Activated CD4-positive, alpha-beta memory T cell treated with anti-CD3 and anti-CD28 coated beads for 36 hours (primary cell): ENCODE measurements around the gene MT2A. TPM values are rescaled to one million over a fixed set of nuclear protein-coding genes. Genes with fewer than 3 reads are reported as not detected.
A peak's percentile ranks its signal among the peaks of the same experiment; 100 is the strongest.

Experiments used
- CTCF ChIA-PET: fragments of 350-600 bp; sonication (Branson Sonifier 250); formaldehyde crosslinking; loops from one replicate; lab custom pipeline; 2021; ENCODE audit warnings: antibody characterized with exemption, inconsistent platforms; lab: Charles Lee
- POLR2A ChIA-PET: fragments of 350-600 bp; sonication (Branson Sonifier 250); formaldehyde crosslinking; loops from one replicate; lab custom pipeline; 2021; ENCODE audit warnings: antibody characterized with exemption; lab: Charles Lee
- DNase-seq: peaks from one replicate; pipeline ENCODE4 v3.0.0-alpha.2; 2020
- H3K27ac Mint-ChIP-seq: one replicate; pipeline ENCODE4 v1.8.0; 2021; ENCODE audit warnings: mixed read lengths
- H3K27me3 Mint-ChIP-seq: one replicate; pipeline ENCODE4 v1.8.0; 2021; ENCODE audit warnings: mixed read lengths
- H3K36me3 Mint-ChIP-seq: one replicate; pipeline ENCODE4 v1.8.0; 2021; ENCODE audit warnings: mixed read lengths
- H3K4me1 Mint-ChIP-seq: one replicate; pipeline ENCODE4 v1.8.0; 2021; ENCODE audit warnings: low read depth, mixed read lengths
- H3K4me3 Mint-ChIP-seq: one replicate; pipeline ENCODE4 v1.8.0; 2021; ENCODE audit warnings: mild to moderate bottlenecking, mixed read lengths
- H3K9me3 Mint-ChIP-seq: one replicate; pipeline ENCODE4 v1.8.0; 2021; ENCODE audit warnings: mixed read lengths
- intact Hi-C: fragments of 100-400 bp; cut with micrococcal nuclease; formaldehyde crosslinking; loops from one replicate; pipeline ENCODE4 v1.15.1; 2023
- total RNA-seq, 2 experiments: library from RNA; stranded (reverse); gene quantifications; one replicate each; pipeline ENCODE4 v1.2.3, GENCODE V29; 2021

The MT2A gene
- total RNA-seq, 2 experiments from 2014 or later = 102 to 105 TPM

GRCh38 chr16:56632156-56632847 is 23.9 kb downstream of the MT2A start, which contains the start of gene MT1M:
Gene MT1M, plus strand, starts transcription at chr16:56632659. Its CDS starts 73 bp downstream, at chr16:56632732.
- DNase-seq = no peak
- POLR2A ChIA-PET = no interaction called here
- intact Hi-C loops = no loop called here

DNA sequence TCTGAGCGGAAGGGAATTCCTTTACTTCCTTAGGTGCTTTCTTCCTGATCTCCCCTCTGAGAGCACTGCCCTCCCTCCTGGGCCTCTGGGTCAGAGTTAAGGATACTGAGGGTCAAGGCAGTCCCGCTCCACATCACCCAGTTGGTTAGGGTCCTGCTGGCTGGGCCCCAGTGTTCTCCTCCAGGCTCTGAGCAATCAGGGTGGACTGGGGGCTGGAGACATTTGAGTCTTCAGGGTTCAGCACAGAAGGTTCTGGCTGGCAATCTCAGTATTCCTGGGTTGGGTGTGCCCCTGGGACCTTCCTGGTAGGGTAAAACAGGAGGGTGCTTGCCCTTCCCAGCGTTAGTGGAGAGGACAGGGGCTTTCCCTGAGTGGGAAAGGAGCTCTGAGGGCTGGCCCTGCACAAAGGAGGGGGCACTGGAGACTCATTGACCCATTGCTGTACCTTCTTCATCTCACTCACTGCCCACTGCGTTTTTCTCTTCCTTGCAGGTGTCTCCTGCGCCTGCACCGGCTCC is 24.5 kb downstream of the MT2A start:
- no peaks in the 10 kb centered on the region for H3K9me3 Mint-ChIP-seq
- DNase-seq = no peak
- peaks cover 76% of the 10 kb centered on the region for H3K27me3 Mint-ChIP-seq
- ChIA-PET POLR2A (no interaction called here), CTCF (interaction anchor here (1.4 kb wide), 1 partner anchor 69 kb away, joined by 7 read pairs; no protein-coding TSS in a partner anchor)
- H3K4me1 Mint-ChIP-seq = peaks cover 22% of the 10 kb centered on the region
- H3K36me3 Mint-ChIP-seq = no peaks in the 10 kb centered on the region
- H3K4me3 Mint-ChIP-seq = no peak overlapping the region
- intact Hi-C loops = no loop called here
- H3K27ac Mint-ChIP-seq = no peak overlapping the region

More at GRCh38 chr16:56632156-56632847, 23.9 kb downstream of the MT2A start, which contains the start of gene MT1M:
- H3K4me1 Mint-ChIP-seq = peaks cover 19% of the 10 kb centered on the region
- CTCF ChIA-PET = no interaction called here
- H3K4me3 Mint-ChIP-seq = peak within 1 kb of the TSS; percentile 30
- H3K27me3 Mint-ChIP-seq = peaks cover 70% of the 10 kb centered on the region
- no peaks in the 10 kb centered on the region for H3K36me3 Mint-ChIP-seq
- no peaks in the 10 kb centered on the region for H3K9me3 Mint-ChIP-seq
- H3K27ac Mint-ChIP-seq = no peak within 1 kb of the TSS

- ChIA-PET POLR2A (no interaction called here), CTCF (interaction anchor here (1.4 kb wide), 1 partner anchor 68 kb away, joined by 7 read pairs; no protein-coding TSS in a partner anchor)
- no peaks in the 10 kb centered on the region for H3K9me3 Mint-ChIP-seq
Observed at GRCh38 chr16:56633535-56633934, 25.2 kb downstream of the MT2A start.

DNA sequence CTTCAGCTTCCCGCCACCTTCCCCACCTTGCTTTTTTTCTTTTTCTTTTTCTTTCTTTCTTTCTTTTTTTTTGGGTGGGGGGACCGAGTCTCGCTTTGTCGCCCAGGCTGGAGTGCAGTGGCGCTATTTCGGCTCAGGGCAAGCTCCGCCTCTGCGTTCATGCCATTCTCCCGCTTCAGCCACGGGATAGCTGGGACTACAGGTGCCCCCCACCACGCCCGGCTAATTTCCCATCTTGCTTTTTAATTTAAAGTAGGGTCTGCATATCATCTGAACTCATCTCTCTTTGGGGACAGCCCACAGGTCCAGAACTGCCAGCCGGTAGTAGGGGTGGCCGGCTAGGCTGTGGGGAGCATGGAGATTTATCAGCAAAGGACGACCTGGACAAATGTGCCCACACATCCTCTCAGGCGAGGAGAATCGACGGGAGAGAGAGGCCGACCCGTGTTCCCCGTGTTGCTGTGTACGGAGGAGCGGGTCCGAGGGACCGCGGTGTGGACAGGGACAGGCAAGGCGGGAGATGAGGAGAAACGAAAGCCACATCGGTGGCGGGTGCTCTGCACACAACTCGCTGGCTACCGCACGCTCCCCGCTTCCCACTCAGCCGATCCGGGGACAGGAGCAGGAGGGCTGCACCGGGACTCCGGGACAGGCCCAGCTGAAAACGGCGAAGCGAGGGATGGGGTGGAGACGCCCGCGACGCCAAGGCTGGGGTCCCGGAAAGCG is 26.5 kb downstream of the MT2A start:
- Mint-ChIP-seq H3K27ac (no peak overlapping the region), H3K36me3 (no peaks in the 10 kb centered on the region), H3K27me3 (peaks cover 89% of the 10 kb centered on the region), H3K4me3 (peak overlapping the region; percentile 28), H3K4me1 (peaks cover 24% of the 10 kb centered on the region), H3K9me3 (no peaks in the 10 kb centered on the region)
- no peak for DNase-seq
- POLR2A ChIA-PET = interaction anchor here (1.0 kb wide), 1 partner anchor 23 kb away, joined by 4 read pairs; no protein-coding TSS in a partner anchor
- CTCF ChIA-PET = interaction anchor here (0.6 to 1.3 kb wide), 4 partner anchors 9 to 183 kb away, joined by 3 to 4 read pairs (median 4); partner anchors contain the start of genes NUDT21 and OGFOD1
- intact Hi-C loops = no loop called here

More at GRCh38 chr16:56633535-56633934, 25.2 kb downstream of the MT2A start:
- peaks cover 24% of the 10 kb centered on the region for H3K4me1 Mint-ChIP-seq
- H3K4me3 Mint-ChIP-seq = no peak overlapping the region
- peaks cover 78% of the 10 kb centered on the region for H3K27me3 Mint-ChIP-seq
- no peak for DNase-seq
- no peak overlapping the region for H3K27ac Mint-ChIP-seq
- H3K36me3 Mint-ChIP-seq = no peaks in the 10 kb centered on the region
- intact Hi-C loops = no loop called here

- ChIA-PET POLR2A (interaction anchor here (0.6 kb wide), 1 partner anchor 23 kb away, joined by 3 read pairs; no protein-coding TSS in a partner anchor), CTCF (interaction anchor here (1.3 kb wide), 1 partner anchor 35 kb away, joined by 4 read pairs; no protein-coding TSS in a partner anchor)
- intact Hi-C loops = no loop called here
- Mint-ChIP-seq H3K27me3 (peaks cover 90% of the 10 kb centered on the region), H3K4me3 (no peak overlapping the region), H3K4me1 (peaks cover 24% of the 10 kb centered on the region), H3K27ac (no peak overlapping the region), H3K9me3 (no peaks in the 10 kb centered on the region), H3K36me3 (no peaks in the 10 kb centered on the region)
- no peak for DNase-seq
Observed at GRCh38 chr16:56635441-56635967, 27.1 kb downstream of the MT2A start.

DNA sequence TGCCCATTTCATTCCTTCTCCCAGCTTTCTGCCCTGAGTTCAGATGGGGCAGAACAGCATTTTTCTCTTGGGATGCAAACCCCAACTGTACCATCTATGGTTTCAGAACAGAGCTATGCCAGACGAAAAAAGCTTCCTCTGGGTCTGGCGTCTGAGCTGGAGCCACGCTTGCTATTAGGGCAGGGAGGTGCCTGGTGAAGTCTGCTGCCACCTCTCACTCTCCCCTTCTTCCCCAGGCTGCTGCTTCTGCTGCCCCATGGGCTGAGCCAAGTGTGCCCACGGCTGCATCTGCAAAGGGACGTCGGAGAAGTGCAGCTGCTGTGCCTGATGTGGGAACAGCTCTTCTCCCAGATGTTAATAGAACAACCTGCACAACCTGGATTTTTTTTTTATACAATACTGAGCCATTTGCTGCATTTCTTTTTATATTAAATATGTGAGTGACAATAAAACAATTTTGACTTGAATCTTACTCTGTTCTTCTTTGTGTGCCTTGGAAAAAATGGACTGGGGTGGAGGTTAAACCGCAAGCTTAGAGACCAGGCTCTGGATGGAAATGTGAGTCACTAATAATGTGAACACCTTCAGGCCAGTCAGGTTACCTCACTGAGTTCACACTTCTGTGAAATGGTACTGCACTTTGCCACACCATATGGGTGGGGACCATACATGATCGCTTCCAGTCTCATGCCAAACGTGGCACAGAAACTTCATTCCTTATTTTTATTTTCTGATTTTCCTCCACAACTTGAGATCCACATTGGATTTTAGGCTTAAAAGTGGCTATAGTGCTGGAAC is 28.4 kb downstream of the MT2A start:
- Mint-ChIP-seq H3K27me3 (peaks cover 85% of the 10 kb centered on the region), H3K36me3 (no peaks in the 10 kb centered on the region), H3K27ac (no peak overlapping the region), H3K9me3 (no peaks in the 10 kb centered on the region), H3K4me3 (no peak overlapping the region), H3K4me1 (peaks cover 22% of the 10 kb centered on the region)
- POLR2A ChIA-PET = interaction anchor here (0.6 kb wide), 1 partner anchor 158 kb away, joined by 3 read pairs; no protein-coding TSS in a partner anchor
- CTCF ChIA-PET = interaction anchor here (0.6 kb wide), 1 partner anchor 65 kb away, joined by 5 read pairs; no protein-coding TSS in a partner anchor
- no peak for DNase-seq
- intact Hi-C loops = no loop called here

DNA sequence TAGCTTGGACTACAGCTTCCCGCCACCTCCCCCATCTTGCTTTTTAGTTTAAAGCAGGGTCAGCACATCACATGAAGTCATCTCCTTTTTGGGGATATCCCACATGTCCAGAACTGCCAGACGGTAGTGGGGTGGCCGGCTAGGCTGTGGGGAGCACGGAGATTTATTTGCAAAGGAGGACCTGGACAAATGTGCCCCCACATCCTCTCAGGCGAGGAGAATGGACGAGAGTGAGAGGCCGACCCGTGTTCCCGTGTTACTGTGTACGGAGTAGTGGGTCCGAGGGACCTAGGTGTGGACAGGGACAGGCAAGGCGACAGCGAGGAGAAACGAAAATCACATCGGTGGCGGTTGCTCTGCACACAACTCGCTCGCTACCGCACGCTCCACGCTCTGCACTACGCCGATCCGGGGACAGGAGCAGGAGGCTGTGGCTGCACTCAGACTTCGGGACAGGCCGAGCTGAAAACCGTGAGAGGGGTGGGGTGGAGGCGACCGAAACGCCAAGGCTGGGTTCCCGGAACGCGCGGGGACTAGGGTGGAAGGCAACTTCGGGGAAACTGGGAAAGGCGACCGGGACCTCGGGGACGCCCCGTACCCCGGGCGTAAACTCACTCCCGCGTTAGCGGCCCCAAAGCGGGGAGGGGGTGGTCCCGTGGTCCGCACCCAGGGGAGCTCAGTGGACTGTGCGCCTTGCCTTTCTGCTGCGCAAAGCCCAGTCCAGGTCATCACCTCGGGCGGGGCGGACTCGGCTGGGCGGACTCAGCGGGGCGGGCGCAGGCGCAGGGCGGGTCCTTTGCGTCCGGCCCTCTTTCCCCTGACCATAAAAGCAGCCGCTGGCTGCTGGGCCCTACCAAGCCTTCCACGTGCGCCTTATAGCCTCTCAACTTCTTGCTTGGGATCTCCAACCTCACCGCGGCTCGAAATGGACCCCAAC is 29.7 kb downstream of the MT2A start, which contains the start of gene MT1A:
TSS of gene MT1A (plus strand) at position 853 of the 937 bp plus-strand sequence. CDS start at position 926, 73 bp downstream.
- Mint-ChIP-seq H3K27me3 (peaks cover 74% of the 10 kb centered on the region), H3K9me3 (no peaks in the 10 kb centered on the region), H3K4me3 (peak within 1 kb of the TSS; percentile 65), H3K27ac (no peak within 1 kb of the TSS), H3K36me3 (no peaks in the 10 kb centered on the region), H3K4me1 (peaks cover 25% of the 10 kb centered on the region)
- ChIA-PET CTCF (interaction anchor here (1.0 kb wide), 1 partner anchor 29 kb away, joined by 3 read pairs; the partner anchor contains the start of gene MT2A), POLR2A (no interaction called here)
- intact Hi-C loops = no loop called here
- peak; percentile 37 for DNase-seq

DNA sequence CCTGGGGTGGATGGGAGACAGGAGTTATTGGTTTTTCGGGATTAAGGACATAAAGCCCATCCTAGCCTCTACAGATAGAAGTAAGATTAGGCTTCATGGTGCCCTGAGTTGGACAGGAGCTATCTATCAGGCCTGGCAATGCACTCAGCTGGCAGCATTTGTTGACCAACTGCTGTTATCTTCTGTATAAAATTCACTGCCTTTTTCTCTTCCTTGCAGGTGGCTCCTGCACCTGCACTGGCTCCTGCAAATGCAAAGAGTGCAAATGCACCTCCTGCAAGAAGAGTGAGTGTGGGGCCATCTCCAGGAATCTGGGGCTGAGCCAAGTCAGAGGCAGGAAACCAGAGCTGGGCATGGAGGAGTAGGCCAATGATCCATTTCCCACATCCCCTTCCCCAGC is 30.7 kb downstream of the MT2A start:
- CTCF ChIA-PET = no interaction called here
- Mint-ChIP-seq H3K27me3 (peaks cover 64% of the 10 kb centered on the region), H3K4me3 (no peak overlapping the region), H3K36me3 (no peaks in the 10 kb centered on the region), H3K4me1 (peaks cover 33% of the 10 kb centered on the region), H3K9me3 (no peaks in the 10 kb centered on the region), H3K27ac (no peak overlapping the region)
- intact Hi-C loops = no loop called here
- no peak for DNase-seq
- POLR2A ChIA-PET = no interaction called here

DNA sequence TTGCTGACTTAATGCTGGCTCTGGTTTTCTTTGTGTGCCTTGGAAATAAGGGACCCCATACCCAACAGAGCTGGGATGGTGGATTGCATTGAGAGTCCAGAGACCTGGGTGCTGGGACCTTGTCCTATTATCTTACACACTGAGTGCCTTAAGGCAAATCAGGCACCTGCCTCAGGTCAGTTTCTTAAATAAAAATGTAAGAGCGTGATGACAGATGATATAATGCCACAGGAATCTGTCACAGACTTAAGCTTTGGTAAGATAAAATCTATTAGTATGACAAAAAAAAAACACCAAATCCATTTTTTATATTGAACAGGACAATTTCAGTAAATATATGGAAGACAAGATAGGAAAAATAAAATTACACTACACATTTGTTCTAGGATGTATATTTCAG is 31.7 kb downstream of the MT2A start:
- no peak overlapping the region for H3K4me3 Mint-ChIP-seq
- intact Hi-C loops = loop anchor here (5.0 kb wide), 1 partner anchor 42 kb away; the partner anchor contains the start of gene MT1X
- ChIA-PET POLR2A (no interaction called here), CTCF (no interaction called here)
- no peaks in the 10 kb centered on the region for H3K36me3 Mint-ChIP-seq
- no peak for DNase-seq
- peaks cover 31% of the 10 kb centered on the region for H3K4me1 Mint-ChIP-seq
- no peak overlapping the region for H3K27ac Mint-ChIP-seq
- H3K27me3 Mint-ChIP-seq = peaks cover 54% of the 10 kb centered on the region
- no peaks in the 10 kb centered on the region for H3K9me3 Mint-ChIP-seq

- no peak overlapping the region for H3K4me3 Mint-ChIP-seq
- H3K36me3 Mint-ChIP-seq = no peaks in the 10 kb centered on the region
- intact Hi-C loops = loop anchor here (5.0 kb wide), 1 partner anchor 41 kb away; the partner anchor contains the start of gene MT1X
- H3K27me3 Mint-ChIP-seq = peaks cover 47% of the 10 kb centered on the region
- no peak for DNase-seq
- CTCF ChIA-PET = interaction anchor here (1.4 kb wide), 1 partner anchor 61 kb away, joined by 5 read pairs; no protein-coding TSS in a partner anchor
- no peaks in the 10 kb centered on the region for H3K9me3 Mint-ChIP-seq
- H3K27ac Mint-ChIP-seq = no peak overlapping the region
- POLR2A ChIA-PET = no interaction called here
- H3K4me1 Mint-ChIP-seq = peaks cover 24% of the 10 kb centered on the region
Observed at GRCh38 chr16:56641166-56641565, 32.8 kb downstream of the MT2A start.
